Panc1 (cell line): ENCODE measurements around the gene NPAS3. TPM values are rescaled to one million over a fixed set of nuclear protein-coding genes. Genes with fewer than 3 reads are reported as not detected.

Experiments used
- ATAC-seq: fragments of 200-7000 bp; cut with Tn5 transposase; 2 replicates; pipeline ENCODE4 v1.9.1; 2020; ENCODE audit warnings: mild to moderate bottlenecking, moderate library complexity
- BruUV-seq: library from RNA; stranded (reverse); fragments of 400-500 nt; replicated peaks from 2 replicates; lab custom pipeline; 2021; lab: Mats Ljungman, UMichigan
- CTCF ChIA-PET: fragments of 300-600 bp; sonication (Branson Sonifier 250); formaldehyde crosslinking; loops from one replicate; lab custom pipeline; 2022; ENCODE audit warnings: antibody characterized with exemption; lab: Charles Lee
- POLR2A ChIA-PET: fragments of 300-600 bp; sonication (Branson Sonifier 250); formaldehyde crosslinking; loops from one replicate; lab custom pipeline; 2022; ENCODE audit warnings: antibody characterized with exemption; lab: Charles Lee
- DNase-seq: peaks from one replicate; pipeline ENCODE4 v3.0.0-alpha.2; 2010; ENCODE audit warnings: low read depth, low spot score
- H3K27ac ChIP-seq: 2 replicates; pipeline ENCODE4 v1.5.1; 2011; ENCODE audit warnings: mild to moderate bottlenecking, low read length, inconsistent platforms
- H3K27me3 ChIP-seq: fragments of 200-500 bp; sonication (Bioruptor generic); 2 replicates; pipeline ENCODE4 v1.6.0; 2014; ENCODE audit warnings: low read length, inconsistent platforms; ENCODE audit not compliant: control insufficient read depth, insufficient read depth
- H3K36me3 ChIP-seq: fragments of 200-500 bp; sonication (Bioruptor generic); 2 replicates; pipeline ENCODE4 v1.5.1; 2014; ENCODE audit warnings: inconsistent platforms, mild to moderate bottlenecking, low read length, moderate library complexity; ENCODE audit not compliant: control insufficient read depth, insufficient read depth
- H3K4me1 ChIP-seq: 2 replicates; pipeline ENCODE4 v1.5.1; 2011; ENCODE audit warnings: inconsistent platforms, mild to moderate bottlenecking, low read length, moderate library complexity; ENCODE audit not compliant: control insufficient read depth, insufficient read depth
- H3K4me3 ChIP-seq, 2 experiments: 2 replicates each; pipeline ENCODE4 v1.5.1; 2011 to 2012; ENCODE audit warnings: low read depth in 2 of 2, low read length in 2 of 2, mild to moderate bottlenecking in 2 of 2, inconsistent platforms in 1 of 2, moderate library complexity in 1 of 2
- H3K9me3 ChIP-seq: fragments of 200-500 bp; sonication (Bioruptor generic); 2 replicates; pipeline ENCODE4 v1.5.1; 2014; ENCODE audit warnings: low read depth, mild to moderate bottlenecking, inconsistent platforms, low read length, moderate library complexity; ENCODE audit not compliant: control insufficient read depth, insufficient read depth
- CTCF ChIP-seq: fragments of 450-650 bp; IDR thresholded peaks from 2 replicates; pipeline ENCODE4 v1.5.1; 2017; ENCODE audit warnings: mild to moderate bottlenecking
- POLR2AphosphoS5 ChIP-seq: IDR thresholded peaks from 2 replicates; pipeline ENCODE4 v1.6.1; 2012; ENCODE audit warnings: mild to moderate bottlenecking, low read depth, low read length, moderate library complexity
- SIN3A ChIP-seq: IDR thresholded peaks from 2 replicates; pipeline ENCODE4 v1.6.1; 2012; ENCODE audit warnings: low read depth, mild to moderate bottlenecking, low read length, moderate library complexity, borderline replicate concordance; ENCODE audit not compliant: insufficient read depth
- TCF7L2 ChIP-seq: IDR thresholded peaks from 2 replicates; pipeline ENCODE4 v1.6.1; 2011; ENCODE audit warnings: mild to moderate bottlenecking, low read depth, low read length, inconsistent platforms
- in situ Hi-C: cut with HindIII; loops from 2 replicates; pipeline ENCODE4 v1.10.0; 2016; ENCODE audit warnings: low sequenced_read_pairs, low pct_unique_long_range_greater_than_20kb
- intact Hi-C: fragments of 100-400 bp; cut with micrococcal nuclease; formaldehyde crosslinking; loops from one replicate; pipeline ENCODE4 v1.10.0; 2022; ENCODE audit not compliant: unreplicated experiment
- total RNA-seq: library from RNA; stranded (reverse); gene quantifications from one replicate; pipeline ENCODE4 v1.2.1, GENCODE V29; 2021; ENCODE audit not compliant: unreplicated experiment
- TF ChIP-seq, protein P1 (sequence below), 2 experiments: IDR thresholded peaks; 2 replicates each; pipeline ENCODE4 v1.6.1; 2011 to 2012; ENCODE audit warnings: low read depth in 2 of 2, control low read depth in 1 of 2, low read length in 1 of 2, mild to moderate bottlenecking in 1 of 2, moderate library complexity in 1 of 2; ENCODE audit not compliant: insufficient read depth in 1 of 2

NPAS3 gene
- total RNA-seq, 1 experiment from 2014 or later, result 0.23 TPM

DNA sequence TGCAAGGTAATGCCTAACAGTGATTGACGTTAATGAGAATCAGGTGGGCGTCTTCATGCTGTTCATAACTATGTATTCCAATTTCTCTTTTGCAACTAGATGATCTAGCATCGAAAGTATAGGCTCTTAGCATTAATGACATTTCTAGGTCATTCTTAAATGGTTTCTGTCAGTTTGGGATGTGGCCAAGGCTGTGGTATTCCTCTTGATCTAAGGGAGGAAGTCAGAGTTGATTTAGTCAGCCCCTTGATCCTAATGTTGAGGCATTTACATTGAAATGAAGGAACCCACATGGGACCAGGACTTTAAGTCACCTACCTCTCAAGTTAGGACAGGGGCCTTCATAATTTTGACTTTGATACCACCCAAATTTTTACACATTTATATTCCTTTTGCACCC, 448.1 kb downstream of the NPAS3 start:
- Histone ChIP-seq H3K27me3 (no peaks in the 10 kb centered on the region), H3K9me3 (no peaks in the 10 kb centered on the region), H3K4me3 (no peak overlapping the region), H3K4me1 (no peaks in the 10 kb centered on the region), H3K27ac (no peak overlapping the region), H3K36me3 (no peaks in the 10 kb centered on the region)
- in situ Hi-C loops, result no loop called here
- ATAC-seq (no peak), DNase-seq (no peak)
- intact Hi-C loops, result no loop called here
- CTCF ChIA-PET, result no interaction called here
- BruUV-seq, result no TSS peak
- TF ChIP-seq TCF7L2 (no peak), SIN3A (no peak), POLR2AphosphoS5 (no peak), CTCF (no peak)
- TF ChIP-seq, protein P1, sequence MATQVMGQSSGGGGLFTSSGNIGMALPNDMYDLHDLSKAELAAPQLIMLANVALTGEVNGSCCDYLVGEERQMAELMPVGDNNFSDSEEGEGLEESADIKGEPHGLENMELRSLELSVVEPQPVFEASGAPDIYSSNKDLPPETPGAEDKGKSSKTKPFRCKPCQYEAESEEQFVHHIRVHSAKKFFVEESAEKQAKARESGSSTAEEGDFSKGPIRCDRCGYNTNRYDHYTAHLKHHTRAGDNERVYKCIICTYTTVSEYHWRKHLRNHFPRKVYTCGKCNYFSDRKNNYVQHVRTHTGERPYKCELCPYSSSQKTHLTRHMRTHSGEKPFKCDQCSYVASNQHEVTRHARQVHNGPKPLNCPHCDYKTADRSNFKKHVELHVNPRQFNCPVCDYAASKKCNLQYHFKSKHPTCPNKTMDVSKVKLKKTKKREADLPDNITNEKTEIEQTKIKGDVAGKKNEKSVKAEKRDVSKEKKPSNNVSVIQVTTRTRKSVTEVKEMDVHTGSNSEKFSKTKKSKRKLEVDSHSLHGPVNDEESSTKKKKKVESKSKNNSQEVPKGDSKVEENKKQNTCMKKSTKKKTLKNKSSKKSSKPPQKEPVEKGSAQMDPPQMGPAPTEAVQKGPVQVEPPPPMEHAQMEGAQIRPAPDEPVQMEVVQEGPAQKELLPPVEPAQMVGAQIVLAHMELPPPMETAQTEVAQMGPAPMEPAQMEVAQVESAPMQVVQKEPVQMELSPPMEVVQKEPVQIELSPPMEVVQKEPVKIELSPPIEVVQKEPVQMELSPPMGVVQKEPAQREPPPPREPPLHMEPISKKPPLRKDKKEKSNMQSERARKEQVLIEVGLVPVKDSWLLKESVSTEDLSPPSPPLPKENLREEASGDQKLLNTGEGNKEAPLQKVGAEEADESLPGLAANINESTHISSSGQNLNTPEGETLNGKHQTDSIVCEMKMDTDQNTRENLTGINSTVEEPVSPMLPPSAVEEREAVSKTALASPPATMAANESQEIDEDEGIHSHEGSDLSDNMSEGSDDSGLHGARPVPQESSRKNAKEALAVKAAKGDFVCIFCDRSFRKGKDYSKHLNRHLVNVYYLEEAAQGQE (IDR thresholded peaks at IDR 0.05; ENCODE audit: insufficient read depth in 1 of 2, low read depth in 2 of 2, low read length in 1 of 2), result no peak
- POLR2A ChIA-PET, result no interaction called here

DNA sequence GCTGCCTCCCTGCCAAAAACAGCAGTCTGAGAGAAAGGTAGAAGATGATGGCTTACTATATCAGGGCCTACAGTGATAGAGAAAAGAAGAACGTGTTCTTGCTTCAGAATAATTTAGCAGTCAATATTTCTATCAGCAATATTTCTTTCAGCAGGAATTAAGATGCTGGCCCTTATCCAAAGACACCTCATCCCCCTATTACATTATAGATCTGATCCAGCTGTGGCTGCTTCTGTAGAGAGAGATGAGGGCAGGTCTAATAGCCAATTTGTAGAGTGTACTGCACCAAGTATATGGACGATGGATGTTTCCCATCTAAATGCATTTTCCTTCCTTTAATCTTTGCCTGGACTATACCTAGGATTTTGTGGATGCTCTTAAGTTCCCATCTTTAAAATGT, 451.7 kb downstream of the NPAS3 start:
- H3K27ac ChIP-seq, result no peak overlapping the region
- CTCF ChIA-PET, result no interaction called here
- no peaks in the 10 kb centered on the region for H3K4me1 ChIP-seq
- no peak for TF ChIP-seq TCF7L2
- TF ChIP-seq, protein P1 (IDR thresholded peaks at IDR 0.05; ENCODE audit: insufficient read depth in 1 of 2, low read depth in 2 of 2, low read length in 1 of 2), result no peak
- no peaks in the 10 kb centered on the region for H3K9me3 ChIP-seq
- POLR2A ChIA-PET, result no interaction called here
- in situ Hi-C loops, result no loop called here
- H3K4me3 ChIP-seq, result no peak overlapping the region
- no peaks in the 10 kb centered on the region for H3K36me3 ChIP-seq
- no TSS peak for BruUV-seq
- no peaks in the 10 kb centered on the region for H3K27me3 ChIP-seq
- intact Hi-C loops, result no loop called here
- DNase-seq (no peak), ATAC-seq (no peak)
